Prostate gland (tissue), 2 donors: ENCODE results near the gene VAV2. TPM values are rescaled to one million over a fixed set of nuclear protein-coding genes. Genes with fewer than 3 reads are reported as not detected.

Source experiments
- DNase-seq: peaks from one replicate; pipeline ENCODE4 v3.0.0-alpha.2; 2019; ENCODE audit warnings: low spot score
- H3K27ac ChIP-seq, 2 donors: fragments of 200-600 bp; sonication (generic); 2 replicates each; pipeline ENCODE4 v1.5.1; 2017 to 2019
- H3K27me3 ChIP-seq: fragments of 200-600 bp; sonication (generic); replicated peaks from 2 replicates; pipeline ENCODE4 v1.5.1; 2019; ENCODE audit not compliant: insufficient read depth
- H3K36me3 ChIP-seq, 2 donors: fragments of 200-600 bp; sonication (generic); 1 replicate in 1 of 2; 2 replicates in 1 of 2; pipeline versions ENCODE4 v1.5.1 to v1.8.1; 2017 to 2019
- H3K4me1 ChIP-seq: fragments of 200-600 bp; sonication (generic); replicated peaks from 2 replicates; pipeline ENCODE4 v1.5.1; 2019
- H3K4me3 ChIP-seq, 2 donors: fragments of 200-600 bp; sonication (generic); 2 replicates each; pipeline ENCODE4 v1.5.1; 2017 to 2019
- H3K9me3 ChIP-seq: fragments of 200-600 bp; sonication (generic); 2 replicates; pipeline ENCODE4 v1.5.1; 2017
- CTCF ChIP-seq, 4 experiments: fragments of 200-600 bp in 2 of 4; fragments of 450-650 bp in 2 of 4; sonication (generic) in 2 of 4; IDR thresholded peaks; 1 replicate in 3 of 4; 2 replicates in 1 of 4; pipeline ENCODE4 v1.5.1; 2016 to 2019; ENCODE audit warnings: antibody characterized with exemption in 4 of 4, mild to moderate bottlenecking in 2 of 4, moderate library complexity in 2 of 4
- POLR2A ChIP-seq: fragments of 450-650 bp; IDR thresholded peaks from one replicate; pipeline ENCODE4 v1.6.1; 2016; ENCODE audit warnings: antibody characterized with exemption, mild to moderate bottlenecking
- POLR2AphosphoS5 ChIP-seq: sonication (generic); formaldehyde crosslinking; IDR thresholded peaks from one replicate; pipeline ENCODE4 v1.6.1; 2017; ENCODE audit warnings: antibody characterized with exemption
- WGBS: methylation state at CpG from one replicate; pipeline ENCODE4 v1.1.5; 2018; 5-methylcytosine and 5-hydroxymethylcytosine counted together
- intact Hi-C: fragments of 100-400 bp; cut with DNase I; formaldehyde crosslinking; loops from one replicate; pipeline ENCODE4 v1.14.2; 2022
- total RNA-seq, 2 donors: library from RNA; depleted of rRNA; stranded (reverse); fragments of >200 nt; gene quantifications; one replicate each; pipeline ENCODE4 v1.1.0, GENCODE V29; 2016

Gene VAV2
- total RNA-seq, 2 donors from 2014 or later: 13.5 to 19.5 TPM

DNA sequence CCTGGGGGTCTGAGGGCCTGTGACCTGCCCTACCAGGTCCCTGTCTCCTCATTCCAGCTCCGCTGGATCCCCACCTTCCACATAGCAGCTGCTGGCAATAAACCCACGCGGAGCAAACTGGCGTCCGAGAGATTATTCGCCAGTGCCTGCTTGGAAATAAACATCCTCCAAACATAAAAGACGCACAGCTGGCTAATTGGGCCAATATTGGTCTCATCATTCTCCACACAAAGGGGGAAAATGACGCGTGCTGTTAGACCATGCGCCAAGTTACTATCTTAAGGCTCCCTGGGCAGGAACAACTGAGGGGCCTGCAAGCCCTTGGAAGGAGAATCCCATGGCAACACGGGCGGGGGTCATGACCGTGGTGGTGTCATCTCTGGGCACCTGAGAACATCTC, 180.7 kb downstream of the VAV2 start:
- H3K27me3 ChIP-seq: no peaks in the 10 kb centered on the region
- intact Hi-C loops: no loop called here
- no peak for TF ChIP-seq POLR2AphosphoS5
- TF ChIP-seq CTCF (IDR thresholded peaks at IDR 0.05): no peak
- no peak for TF ChIP-seq POLR2A
- H3K4me1 ChIP-seq: no peaks in the 10 kb centered on the region
- H3K36me3 ChIP-seq: no peaks in the 10 kb centered on the region
- no peak overlapping the region for H3K4me3 ChIP-seq
- no peaks in the 10 kb centered on the region for H3K9me3 ChIP-seq
- 83% methylated on average over 13 of the region's 13 CpGs for WGBS
- H3K27ac ChIP-seq: no peak overlapping the region
- DNase-seq: no peak

- H3K27ac ChIP-seq: no peak overlapping the region
- 91% methylated on average over 23 of the region's 23 CpGs for WGBS
- no peaks in the 10 kb centered on the region for H3K27me3 ChIP-seq
- intact Hi-C loops: no loop called here
- H3K4me3 ChIP-seq: no peak overlapping the region
- no peaks in the 10 kb centered on the region for H3K4me1 ChIP-seq
- no peaks in the 10 kb centered on the region for H3K9me3 ChIP-seq
- no peak for DNase-seq
- no peaks in the 10 kb centered on the region for H3K36me3 ChIP-seq
- no peak for TF ChIP-seq POLR2AphosphoS5
Measured at GRCh38 chr9:133810556-133811195, 181.4 kb downstream of the VAV2 start.

GRCh38 chr9:133809335-133809734, 182.8 kb downstream of the VAV2 start:
- Histone ChIP-seq H3K27me3 (no peaks in the 10 kb centered on the region), H3K27ac (no peak overlapping the region), H3K4me1 (no peaks in the 10 kb centered on the region), H3K4me3 (no peak overlapping the region), H3K9me3 (no peaks in the 10 kb centered on the region), H3K36me3 (no peaks in the 10 kb centered on the region)
- DNase-seq: no peak
- TF ChIP-seq CTCF (IDR thresholded peaks at IDR 0.05) (no peak), POLR2AphosphoS5 (no peak), POLR2A (no peak)
- intact Hi-C loops: no loop called here
- WGBS: 88% methylated on average over 7 of the region's 7 CpGs

DNA sequence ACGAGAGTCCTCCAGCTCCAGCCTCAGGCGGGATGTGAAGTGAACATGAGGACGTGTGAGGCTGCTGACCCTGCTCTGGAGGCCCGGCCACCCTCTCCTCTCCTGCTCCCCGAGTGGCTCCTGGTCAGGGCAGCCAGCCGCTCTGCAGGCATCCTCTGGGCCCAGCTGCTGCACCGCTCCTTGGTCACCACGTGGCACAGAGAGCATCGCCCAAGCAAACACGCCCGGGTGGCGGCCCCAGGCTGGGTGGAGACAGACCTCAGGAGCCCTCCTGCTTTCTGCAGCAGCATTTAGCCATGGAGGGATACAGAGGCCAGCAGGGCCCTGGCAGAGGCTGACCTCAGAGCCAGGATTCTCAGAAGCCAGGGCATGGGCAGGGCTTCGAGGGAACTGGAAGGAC, 184.3 kb downstream of the VAV2 start:
- Histone ChIP-seq H3K36me3 (no peaks in the 10 kb centered on the region), H3K27me3 (no peaks in the 10 kb centered on the region), H3K4me3 (no peak overlapping the region), H3K9me3 (no peaks in the 10 kb centered on the region), H3K27ac (no peak overlapping the region), H3K4me1 (no peaks in the 10 kb centered on the region)
- DNase-seq: no peak
- TF ChIP-seq POLR2AphosphoS5 (no peak), CTCF (IDR thresholded peaks at IDR 0.05) (no peak), POLR2A (no peak)
- WGBS: 95% methylated on average over 13 of the region's 13 CpGs
- intact Hi-C loops: no loop called here

DNA sequence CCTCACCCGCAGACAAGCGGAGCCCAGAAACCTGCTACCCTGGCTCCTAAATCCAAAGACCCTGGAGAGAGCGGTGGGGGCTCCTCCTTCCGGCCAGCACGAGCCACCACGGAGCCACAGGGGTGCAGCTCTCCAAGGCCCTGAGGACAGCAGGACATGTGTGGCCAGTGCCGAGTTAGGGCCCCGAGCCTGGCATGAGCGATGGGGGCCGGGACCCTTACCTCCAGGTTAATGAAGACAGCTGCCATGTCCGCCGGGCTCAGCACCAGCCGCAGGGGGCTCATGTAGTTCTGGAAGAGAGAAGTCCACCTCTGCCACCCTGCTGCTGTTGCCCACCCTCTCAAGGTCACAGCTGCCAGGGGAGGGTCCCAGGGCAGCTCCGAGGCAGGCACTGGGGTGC, 185.1 kb downstream of the VAV2 start:
- Histone ChIP-seq H3K4me3 (no peak overlapping the region), H3K9me3 (no peaks in the 10 kb centered on the region), H3K27ac (no peak overlapping the region), H3K36me3 (no peaks in the 10 kb centered on the region), H3K4me1 (no peaks in the 10 kb centered on the region), H3K27me3 (no peaks in the 10 kb centered on the region)
- no peak for DNase-seq
- intact Hi-C loops: no loop called here
- TF ChIP-seq POLR2A: no peak
- TF ChIP-seq POLR2AphosphoS5: no peak
- no peak for TF ChIP-seq CTCF (IDR thresholded peaks at IDR 0.05)
- over 99% methylated on average over 14 of the region's 14 CpGs for WGBS
